Suppressor macrophage (primary cell): ENCODE data around the gene APEH.
"Not testable (repeated sequence)": the region's sequence is repeated elsewhere in the genome, so short reads cannot be mapped to it uniquely, and the experiment has no call there.

Source experiments
- DNase-seq, 4 experiments: peaks; one replicate each; pipeline ENCODE4 v3.0.0-alpha.2; 2020 to 2022

The APEH gene

DNA sequence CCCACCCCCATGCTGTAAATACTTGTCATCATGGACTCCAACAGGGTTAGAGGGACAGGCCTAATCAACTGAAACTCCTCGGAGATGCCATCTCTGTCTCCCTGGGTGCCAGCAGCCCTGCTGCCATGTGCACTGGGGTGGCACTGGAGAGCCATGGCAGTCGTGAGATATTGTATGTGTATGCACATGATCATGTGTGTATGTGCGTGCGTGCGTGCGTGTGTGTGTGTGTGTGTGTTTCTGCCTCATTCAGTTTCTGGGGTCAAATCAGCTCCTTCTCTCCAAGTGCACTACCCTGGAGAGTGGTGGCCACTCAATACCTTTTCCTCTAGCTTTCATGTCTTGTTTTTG is 3.2 kb upstream of the APEH start:
- DNase-seq = no peak

DNA sequence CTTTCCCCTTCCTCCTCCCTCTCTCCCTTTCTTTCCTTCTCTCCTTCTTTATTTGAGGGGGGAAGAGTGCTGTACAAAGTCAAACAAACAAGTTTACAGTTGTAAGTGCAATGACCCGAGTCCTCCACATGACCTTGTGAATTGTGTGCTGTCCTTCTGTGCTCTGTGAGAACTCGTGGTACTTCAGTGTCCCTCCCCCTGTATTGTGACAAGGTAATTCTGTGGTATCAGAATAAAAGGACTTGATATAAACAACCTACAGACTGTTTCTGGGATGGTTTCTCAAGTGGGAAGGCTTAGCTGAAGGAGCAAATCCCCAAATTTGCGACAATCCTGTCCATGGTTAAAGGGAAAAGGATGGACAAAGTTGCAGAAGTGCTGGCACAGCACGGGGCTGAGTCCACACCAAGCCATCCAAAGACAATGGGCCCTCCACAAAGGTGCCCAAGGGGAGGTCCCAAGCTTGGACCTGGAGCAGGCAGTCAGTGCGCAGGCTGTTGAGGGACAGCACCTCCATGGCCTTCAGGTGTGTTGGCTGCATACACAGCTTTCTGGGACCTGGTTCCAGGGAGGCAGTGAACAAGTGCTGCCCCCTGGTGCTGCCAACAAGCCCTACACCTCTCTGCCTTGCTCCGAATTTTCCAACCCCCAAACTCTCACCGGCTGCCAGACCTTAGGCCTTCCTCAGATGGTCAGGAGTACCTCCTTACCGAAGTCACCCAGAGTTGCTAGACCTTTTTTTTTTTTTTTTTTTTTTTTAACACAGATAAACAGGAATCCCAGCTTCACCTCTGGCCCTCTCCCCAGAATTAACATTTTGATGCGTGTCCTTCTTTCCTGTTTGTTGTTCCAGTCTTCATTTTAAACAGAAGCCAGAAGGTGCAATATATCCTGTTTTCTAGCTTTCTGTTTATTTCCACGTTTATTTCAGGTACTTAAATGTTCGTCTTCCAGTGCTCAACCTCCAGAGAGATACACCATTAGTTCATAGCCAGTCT is 2.6 kb upstream of the APEH start:
- DNase-seq = peak; percentile 63 to 75 (median 69)

DNA sequence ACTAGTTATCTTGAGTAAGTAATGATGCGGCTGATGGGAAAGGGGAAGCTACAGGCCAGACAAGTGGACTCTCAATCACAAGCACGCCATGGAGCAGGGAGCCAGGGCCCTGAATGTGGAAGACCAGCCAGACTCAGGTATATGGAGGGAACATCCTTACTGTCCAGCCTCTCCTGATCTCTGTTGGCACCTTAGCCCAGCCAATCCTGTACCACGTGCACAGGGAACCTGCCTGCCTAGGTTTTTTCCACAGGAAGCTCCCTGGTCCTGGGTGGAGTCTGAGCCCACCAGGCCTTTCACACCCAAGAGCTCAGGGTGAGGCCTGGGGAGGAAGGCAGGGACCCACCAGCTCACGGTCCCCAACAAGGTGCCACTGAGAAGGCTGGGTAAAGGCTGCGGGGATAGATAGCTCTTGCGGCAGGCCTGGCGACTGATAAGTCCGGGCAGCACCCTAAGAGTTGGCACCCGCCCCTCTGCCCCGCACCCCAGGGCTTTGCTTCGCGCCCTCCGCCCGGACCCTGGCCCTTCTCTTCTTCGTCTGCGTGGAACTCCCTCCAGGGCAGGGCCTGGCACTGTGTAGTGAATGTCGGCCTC is 933 bp upstream of the APEH start:
- peak; percentile 22 to 56 (median 33) for DNase-seq

DNA sequence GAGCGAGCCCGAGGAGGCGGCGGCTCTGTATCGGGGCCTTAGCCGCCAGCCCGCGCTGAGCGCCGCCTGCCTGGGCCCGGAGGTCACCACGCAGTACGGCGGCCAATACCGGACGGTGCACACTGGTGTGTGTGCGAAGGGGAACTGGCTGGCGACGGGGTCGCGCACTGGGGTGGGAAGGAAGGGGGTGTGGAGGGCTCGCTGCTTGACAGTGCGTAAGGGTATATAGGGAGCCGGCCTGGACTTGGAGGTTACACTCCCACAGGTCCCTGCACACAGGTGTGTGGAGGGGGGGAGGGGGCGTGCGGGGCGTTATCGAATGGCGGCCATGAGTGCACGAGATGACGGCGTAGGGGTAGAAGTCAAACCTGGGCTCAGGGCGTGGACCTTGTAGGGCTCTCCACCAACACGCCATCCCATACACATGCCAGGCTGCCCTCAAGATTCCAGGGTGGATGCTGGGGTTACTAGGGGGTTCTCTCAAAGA is 389 bp downstream of the APEH start:
- no peak for DNase-seq

DNA sequence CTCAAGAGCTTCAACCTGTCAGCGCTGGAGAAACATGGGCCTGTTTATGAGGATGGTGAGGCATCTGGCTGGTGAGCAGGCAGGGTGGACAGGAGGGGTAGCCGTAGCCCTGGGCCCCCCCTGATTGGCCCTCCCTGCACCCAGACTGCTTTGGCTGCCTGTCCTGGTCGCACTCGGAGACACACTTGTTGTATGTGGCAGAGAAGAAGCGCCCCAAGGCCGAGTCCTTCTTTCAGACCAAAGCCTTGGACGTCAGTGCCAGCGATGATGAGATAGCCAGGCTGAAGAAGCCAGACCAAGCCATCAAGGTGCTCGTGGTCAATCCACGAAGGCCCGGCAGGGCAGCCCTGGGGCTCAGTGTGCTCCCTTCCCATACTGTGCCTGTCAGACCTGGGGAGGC is 1.8 kb downstream of the APEH start:
- no peak for DNase-seq

DNA sequence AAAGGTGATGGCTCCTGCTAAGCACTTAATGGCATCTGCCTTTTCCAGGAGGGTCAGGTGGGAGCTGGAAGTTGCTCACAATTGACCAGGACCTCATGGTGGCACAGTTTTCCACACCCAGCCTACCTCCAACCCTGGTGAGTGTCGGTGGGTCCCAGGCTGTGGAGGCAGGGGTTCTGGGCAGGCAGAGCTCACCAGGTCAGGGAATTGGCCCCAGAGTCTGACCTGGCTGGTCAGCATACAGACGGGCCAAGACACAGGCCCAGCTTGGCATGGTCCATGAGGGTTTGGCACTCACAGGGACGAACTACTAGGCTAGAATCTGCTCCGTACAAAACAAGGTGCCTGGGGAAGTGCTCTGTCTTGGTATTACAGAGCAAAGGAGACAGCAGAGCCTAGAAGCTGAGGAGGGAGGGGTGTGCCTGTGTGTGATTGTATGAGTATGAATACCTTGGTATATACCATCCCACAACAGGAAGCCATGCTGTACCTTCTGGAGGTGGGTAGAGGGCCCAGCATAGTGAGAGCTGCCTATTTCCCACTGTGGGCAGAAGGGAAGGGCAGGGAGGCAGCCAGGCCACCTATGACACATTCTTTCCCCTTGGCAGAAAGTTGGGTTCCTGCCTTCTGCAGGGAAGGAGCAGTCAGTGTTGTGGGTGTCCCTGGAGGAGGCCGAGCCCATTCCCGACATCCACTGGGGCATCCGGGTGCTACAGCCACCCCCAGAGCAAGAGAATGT is 6.5 kb downstream of the APEH start:
- no peak for DNase-seq

DNA sequence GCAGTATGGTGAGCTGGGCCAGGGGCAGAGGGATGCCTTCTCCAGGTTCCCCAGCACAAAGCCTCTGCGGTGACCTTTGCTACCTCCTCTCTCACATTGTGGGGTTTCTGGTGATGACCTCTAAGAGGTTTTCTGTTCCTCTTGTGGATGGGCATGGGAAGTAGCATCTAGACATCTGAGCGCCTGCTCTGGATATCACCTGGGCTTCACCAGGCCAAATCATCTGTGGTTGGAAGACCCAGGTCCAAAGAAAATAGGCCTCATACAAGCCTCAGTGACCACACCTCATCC is 7.0 kb downstream of the APEH start:
- no peak for DNase-seq

DNA sequence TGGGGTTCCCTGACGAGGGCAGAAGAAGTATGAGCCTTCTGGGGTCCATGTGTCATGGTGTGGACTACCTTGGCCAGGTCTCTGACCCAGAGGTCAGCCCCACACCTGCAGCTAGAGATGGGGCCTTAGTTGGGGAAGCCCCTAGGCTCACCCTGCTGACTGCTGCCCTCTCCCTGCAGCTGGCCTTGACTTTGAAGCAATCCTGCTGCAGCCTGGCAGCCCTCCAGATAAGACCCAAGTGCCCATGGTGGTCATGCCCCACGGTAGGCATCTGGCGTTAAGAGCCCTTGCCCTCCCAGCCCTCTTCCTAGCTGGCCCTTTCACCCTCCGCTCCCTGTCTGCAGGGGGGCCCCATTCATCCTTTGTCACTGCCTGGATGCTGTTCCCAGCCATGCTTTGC is 7.4 kb downstream of the APEH start:
- no peak for DNase-seq

DNA sequence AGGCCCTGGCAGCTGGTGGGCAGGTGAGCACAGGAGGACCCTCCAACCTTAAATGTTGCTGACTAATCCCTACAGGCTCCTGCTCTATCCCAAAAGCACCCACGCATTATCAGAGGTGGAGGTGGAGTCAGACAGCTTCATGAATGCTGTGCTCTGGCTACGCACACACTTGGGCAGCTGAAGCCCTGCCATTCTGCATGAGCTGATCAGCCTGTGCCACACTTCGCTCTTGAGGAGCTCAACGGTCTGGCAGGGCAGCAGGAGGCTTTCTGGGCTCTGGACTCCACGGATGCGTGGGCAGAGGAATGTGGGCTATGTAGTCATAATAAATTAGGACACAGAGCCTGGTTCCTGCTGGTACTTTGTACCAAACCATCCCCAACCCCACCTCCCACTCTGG is 9.0 kb downstream of the APEH start:
- DNase-seq = no peak

DNA sequence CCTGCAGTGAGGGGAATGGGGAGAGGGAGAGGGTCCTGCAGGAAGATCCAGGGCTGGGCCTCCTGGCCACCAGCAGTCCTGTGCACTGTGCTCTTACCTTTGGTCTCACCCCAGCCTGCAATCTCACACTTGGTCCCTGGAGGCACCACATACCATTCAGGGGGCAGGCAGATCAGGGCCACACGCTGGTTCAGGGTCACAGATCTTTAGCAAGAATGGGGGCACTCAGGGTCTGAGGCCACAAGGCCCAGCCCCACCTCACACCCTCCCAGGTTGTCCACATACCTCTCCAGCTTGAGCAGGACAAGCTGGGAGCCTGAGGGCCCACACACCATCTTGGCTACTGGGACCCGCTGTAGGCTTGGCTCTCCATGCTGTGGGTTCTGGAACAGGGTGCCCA is 10.3 kb downstream of the APEH start:
- not testable (repeated sequence) for DNase-seq

DNA sequence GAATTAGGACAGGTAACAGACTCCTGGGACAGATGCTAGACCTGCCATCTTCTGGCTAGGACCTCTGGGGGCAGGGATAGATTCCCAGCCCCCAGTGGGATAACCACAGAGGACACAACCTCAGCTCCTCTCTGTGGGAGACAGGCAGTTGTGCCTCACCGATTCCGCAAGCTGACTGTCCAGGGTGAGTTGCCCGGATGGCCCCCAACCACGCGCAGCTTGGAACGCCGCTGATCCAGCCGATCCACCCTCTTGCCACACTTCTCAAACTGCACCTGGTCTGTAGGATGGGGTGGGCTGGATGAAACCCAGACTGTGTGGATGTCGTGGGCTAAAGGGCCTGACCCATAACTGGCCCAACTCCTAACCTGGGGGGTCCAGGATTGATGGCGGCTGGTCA is 11.0 kb downstream of the APEH start:
- not testable (repeated sequence) for DNase-seq

DNA sequence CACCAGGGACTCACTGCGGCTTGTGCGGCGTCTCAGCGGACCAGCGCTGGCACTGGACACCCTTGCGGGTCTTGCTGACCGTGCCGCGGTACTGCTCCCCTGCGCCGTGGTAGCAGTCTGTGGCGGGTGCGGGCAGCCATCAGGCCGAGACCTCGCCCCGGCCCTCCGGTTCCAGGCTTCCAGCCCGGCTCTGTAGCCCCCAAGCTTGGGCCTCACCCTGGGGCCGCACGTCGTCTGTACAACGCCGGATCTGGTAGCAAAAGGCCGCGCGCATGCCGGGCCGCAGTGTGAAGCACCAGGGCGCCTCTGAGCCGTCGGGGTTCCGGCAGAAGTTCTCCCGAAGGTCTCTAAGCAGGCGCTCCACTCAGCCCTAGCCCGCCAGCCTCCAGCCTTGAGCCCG is 11.7 kb downstream of the APEH start:
- DNase-seq = peak in 2 of 4 experiments; percentile 7 to 20

DNA sequence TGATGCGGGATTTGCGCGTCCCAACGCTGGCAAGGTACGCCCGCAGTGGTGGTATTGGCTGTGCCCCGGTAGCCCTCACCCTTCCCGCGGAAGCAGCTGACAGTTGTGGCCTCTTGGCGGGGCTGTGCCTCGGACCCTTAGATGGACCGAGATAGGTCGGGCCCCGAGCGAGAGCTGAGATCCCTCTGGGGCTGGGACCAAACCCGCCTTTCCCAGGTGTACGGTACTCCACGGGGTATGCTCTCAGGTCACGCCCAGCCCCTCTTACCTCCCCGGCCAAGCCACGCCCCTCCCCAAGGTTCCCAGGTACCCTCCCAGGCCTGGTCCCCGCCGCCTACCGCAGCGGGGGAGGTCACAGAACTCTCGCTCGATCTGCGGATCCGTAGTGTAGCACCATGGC is 12.2 kb downstream of the APEH start:
- not testable (repeated sequence) for DNase-seq

DNA sequence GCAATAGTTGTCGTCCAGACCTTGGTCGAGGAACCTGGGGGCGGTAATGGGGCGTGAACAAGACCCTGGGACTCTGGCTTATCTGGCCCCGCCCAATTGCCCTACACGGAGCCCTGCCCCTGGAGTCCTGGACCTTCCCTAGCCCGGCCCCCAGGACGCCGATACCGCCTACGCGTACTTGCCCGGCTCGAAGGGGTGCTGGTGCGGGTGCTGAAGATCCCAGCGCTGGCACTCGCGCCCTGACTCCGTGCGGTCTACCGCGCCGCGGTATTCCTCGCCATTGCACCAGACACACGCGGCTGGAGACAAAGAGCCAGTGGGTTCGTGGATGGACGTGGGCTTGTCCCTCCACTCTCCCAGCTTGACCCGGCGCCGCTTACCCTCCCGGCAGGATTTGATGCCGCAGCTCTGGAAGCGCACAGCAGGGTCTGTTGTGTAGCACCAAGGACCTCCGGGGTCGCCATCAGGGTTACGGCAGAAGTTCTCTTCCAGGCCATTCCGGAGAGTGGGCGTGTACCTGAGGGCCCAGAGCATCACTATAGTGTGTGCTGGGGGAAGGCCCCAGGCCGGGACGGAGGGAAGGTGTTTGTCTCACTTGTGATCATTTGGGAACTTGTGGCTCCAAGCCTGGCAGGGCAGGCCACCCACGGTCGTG is 12.7 kb downstream of the APEH start:
- peak; percentile 40 to 74 (median 57) for DNase-seq

DNA sequence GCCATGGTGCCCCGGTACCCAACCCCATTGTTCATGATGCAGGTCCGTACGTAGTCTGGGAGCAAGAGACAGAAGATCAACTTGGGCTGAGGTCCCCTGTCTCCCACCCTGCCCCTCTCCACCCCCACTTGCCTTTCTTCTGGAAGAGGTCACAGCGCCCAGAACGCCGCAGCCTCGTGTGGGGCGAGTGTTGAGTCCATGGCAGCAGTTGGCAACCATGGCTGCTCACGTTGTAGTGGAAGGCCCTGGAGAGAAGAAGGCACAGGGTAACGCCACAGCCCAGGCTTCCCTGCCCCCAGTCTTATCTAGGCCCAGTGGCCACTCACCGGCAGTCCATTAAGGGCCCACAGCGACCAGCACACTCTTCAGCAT is 13.3 kb downstream of the APEH start:
- DNase-seq = not testable (repeated sequence)

DNA sequence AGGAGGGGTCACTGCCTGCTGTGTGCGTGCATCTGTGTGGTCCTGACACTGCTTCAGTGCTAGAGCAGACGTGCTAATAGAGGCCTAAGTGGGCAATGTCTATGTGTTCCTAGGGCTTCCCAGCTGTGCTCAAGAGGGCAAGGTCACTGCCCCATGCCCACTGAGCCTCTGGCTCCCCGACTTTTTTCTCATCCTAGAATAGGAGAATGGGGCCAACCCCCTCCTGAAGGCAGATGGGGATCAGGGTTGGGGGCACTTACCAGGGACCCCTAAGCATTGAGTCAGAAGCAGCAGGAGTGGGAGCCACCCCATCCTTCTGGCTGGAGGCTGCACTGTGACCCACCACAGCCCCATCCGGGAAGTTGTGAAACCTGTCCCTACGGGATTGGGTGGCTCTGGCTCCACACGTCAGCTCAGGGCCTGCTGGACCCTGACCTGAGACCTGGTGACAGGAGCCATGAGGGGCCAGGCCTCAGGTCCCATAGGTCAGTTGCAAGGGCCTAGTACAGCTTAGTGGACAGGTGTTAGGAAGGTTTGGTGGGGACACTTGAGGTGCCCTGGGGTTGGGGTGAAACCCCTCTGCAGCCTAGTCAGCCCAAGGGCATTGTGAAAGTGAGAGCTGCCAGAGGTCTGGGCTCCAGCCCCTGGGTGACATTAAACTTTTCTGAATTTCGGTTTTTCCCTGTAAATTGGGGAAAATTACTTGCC is 14.3 kb downstream of the APEH start:
- DNase-seq = not testable (repeated sequence)

DNA sequence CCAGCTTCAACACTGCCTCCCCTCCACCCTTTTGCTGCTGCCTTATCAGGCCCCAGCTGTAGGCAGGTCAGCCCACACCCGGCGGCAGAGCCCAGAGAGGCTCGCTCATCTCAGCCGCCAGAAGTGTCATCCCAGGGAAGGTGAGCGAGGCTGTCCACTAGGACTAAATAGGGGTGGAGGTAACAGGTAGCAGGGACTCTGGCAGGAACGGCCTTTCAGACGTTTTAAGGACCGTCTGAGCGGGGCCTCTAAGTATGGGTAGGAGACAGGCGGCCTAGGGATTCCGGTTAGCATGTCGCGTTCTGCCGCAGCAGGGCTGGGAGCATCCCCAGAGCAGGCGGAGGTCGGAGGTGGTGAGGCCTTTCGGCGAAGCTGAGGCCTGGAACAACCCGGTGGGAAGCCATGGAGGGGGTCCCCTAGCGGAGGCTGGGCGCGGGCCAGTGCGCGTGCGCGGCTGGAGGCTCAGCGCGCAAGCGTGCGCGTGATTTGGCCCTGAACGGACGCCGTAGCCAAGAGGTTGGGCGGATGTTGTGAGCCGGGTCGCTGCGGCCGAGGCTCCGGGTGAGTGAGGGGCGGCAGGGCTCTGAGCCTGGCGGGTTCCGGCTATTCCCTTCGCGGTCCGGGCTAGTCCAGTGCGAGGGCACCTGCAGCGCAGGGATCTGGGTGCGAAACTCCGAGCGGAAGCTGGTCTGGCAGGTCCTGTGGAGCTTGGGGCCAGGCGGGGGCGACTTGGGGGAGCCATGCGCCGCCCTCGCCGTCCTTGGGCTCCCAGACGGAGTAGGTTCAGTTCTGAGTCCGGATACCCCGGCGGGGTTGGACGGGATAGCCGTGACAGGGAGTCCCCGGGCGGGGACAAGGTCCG is 15.1 kb downstream of the APEH start, which contains the start of the genes MST1 and RNF123:
Gene MST1, minus strand, starts transcription at position 429 of the 862 bp plus-strand sequence. CDS start 783 bp downstream, outside the sequence.
Gene RNF123, plus strand, starts transcription at position 512 of the 862 bp plus-strand sequence. CDS start 1,609 bp downstream, outside the sequence.
- peak; percentile 92 to 97 (median 94) for DNase-seq

DNA sequence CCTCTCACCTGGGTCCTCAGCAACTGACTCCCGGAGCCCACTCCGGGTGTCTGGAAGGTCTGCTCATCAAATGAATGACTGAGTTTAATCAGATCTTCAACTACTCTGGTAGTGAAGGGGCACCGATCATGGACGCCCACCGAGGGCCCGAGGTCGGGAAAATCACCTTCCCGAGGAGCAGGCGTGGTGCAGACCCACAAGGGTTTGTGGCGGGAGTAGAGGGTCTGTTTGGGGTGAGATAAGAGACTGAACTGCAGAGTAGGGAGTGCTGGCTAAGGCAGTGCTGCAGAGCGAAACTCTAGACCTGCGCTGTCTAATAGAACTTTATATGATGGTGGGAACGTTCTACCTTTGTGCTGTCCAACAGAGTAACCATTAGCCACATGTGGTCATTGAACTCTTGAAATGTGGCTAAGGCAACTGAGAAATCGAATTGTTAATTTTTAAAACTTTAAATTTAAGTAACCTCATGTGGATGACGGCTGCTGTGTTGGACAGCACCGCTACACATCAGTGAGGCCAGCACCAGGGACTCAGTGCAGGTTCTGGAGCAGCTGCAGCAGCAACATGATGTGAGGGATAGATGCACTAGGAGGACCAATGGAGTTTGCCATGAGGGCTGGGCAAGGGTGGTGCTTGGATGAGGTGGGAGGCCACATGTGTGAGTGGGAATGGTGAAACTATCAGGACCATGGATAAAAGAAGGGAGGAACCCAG is 15.9 kb downstream of the APEH start:
- DNase-seq = not testable (repeated sequence)

DNA sequence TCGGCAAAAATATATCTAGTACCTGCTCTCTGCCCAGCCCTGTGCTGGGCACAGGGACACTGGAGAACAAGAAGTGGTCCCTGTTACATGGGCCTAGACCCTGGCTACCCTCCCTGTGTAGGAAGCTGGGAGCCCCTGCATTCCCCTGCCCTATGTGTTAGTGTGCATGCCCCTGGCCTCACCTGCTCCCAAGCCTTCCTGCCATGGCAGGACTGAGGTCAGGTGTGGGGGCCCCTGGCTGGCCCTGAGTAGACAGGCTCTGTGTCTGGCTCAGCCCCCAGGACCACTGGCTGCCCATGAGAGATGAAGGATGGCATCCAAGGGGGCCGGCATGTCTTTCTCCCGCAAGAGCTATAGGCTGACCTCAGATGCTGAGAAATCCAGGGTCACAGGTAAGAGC is 16.7 kb downstream of the APEH start:
- DNase-seq = not testable (repeated sequence)

DNA sequence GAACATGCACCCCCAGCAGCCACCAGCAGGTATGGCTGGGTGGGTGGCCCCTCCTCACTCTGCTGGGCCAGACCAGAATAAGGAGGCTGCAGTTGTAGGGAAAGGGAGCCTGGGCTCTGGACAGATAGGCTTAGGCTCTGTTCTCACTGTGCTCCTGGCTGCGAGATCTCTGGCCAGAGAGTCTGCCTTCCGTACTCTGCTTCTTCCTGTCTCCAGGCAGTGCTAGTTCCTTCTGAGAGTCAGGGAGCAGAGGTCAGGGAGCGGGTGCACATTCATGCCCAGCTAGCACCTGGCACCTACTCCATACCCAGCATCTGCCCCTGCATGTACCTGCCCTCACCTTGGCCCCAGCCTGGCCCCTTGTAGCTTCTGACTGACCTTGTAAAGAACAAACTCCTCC is 17.3 kb downstream of the APEH start:
- DNase-seq = not testable (repeated sequence)
